Gastrocnemius medialis (tissue), 4 donors: ENCODE measurements around the gene HNRNPA2B1.

Experiments used
- CTCF ChIP-seq, 5 experiments: fragments of 450-650 bp in 3 of 5; fragments of 200-600 bp in 2 of 5; sonication (generic) in 2 of 5; IDR thresholded peaks in 4 of 5; conservative IDR thresholded peaks in 1 of 5; 1 replicate in 4 of 5; 2 replicates in 1 of 5; pipeline ENCODE4 v1.5.1; 2016 to 2019; ENCODE audit warnings: antibody characterized with exemption in 5 of 5, mild to moderate bottlenecking in 3 of 5, moderate library complexity in 3 of 5
- POLR2A ChIP-seq, 2 donors: fragments of 450-650 bp; IDR thresholded peaks; one replicate each; pipeline ENCODE4 v1.6.1; 2017; ENCODE audit warnings: antibody characterized with exemption in 2 of 2, mild to moderate bottlenecking in 2 of 2, moderate library complexity in 2 of 2

- no peak for TF ChIP-seq CTCF (IDR thresholded peaks at IDR 0.05 in 4 of 5, conservative IDR thresholded peaks at IDR 0.05 in 1 of 5)
- TF ChIP-seq POLR2A (IDR thresholded peaks at IDR 0.05), result no peak
These were observed 29.9 kb downstream of the HNRNPA2B1 start for GRCh38 chr7:26170663-26171062.
